Neural crest cell (in vitro differentiated cells): Measurements from ENCODE around the gene ACTL10. TPM values are rescaled to one million over a fixed set of nuclear protein-coding genes. Genes with fewer than 3 reads are reported as not detected.

ENCODE experiments used
- DNase-seq: peaks from one replicate; pipeline ENCODE4 v3.0.0; 2021; ENCODE audit warnings: low read depth, mixed read lengths, low spot score
- H3K27ac Mint-ChIP-seq: one replicate; pipeline ENCODE4 v1.8.0; 2021; ENCODE audit warnings: mild to moderate bottlenecking, mixed read lengths; ENCODE audit not compliant: unreplicated experiment
- H3K27me3 Mint-ChIP-seq: 2 replicates; pipeline ENCODE4 v1.8.0; 2021; ENCODE audit warnings: low read depth, mild to moderate bottlenecking, mixed read lengths
- H3K36me3 Mint-ChIP-seq: 2 replicates; pipeline ENCODE4 v1.8.0; 2021; ENCODE audit warnings: low read depth, mild to moderate bottlenecking, mixed read lengths
- H3K4me1 Mint-ChIP-seq: 2 replicates; pipeline ENCODE4 v1.8.0; 2021; ENCODE audit warnings: mixed read lengths
- H3K4me3 Mint-ChIP-seq: one replicate; pipeline ENCODE4 v1.8.0; 2021; ENCODE audit warnings: mild to moderate bottlenecking, mixed read lengths
- H3K9me3 Mint-ChIP-seq: 2 replicates; pipeline ENCODE4 v1.8.0; 2021; ENCODE audit warnings: mixed read lengths
- CTCF ChIP-seq: fragments of 200-600 bp; sonication (generic); conservative IDR thresholded peaks from 2 replicates; pipeline ENCODE4 v1.5.0; 2021; ENCODE audit warnings: antibody characterized with exemption, mild to moderate bottlenecking
- total RNA-seq: library from RNA; stranded (reverse); gene quantifications from 2 replicates; pipeline ENCODE4 v1.2.1, GENCODE V29; 2021

ACTL10 gene
- total RNA-seq, 1 donor from 2014 or later: 0.75 TPM

GRCh38 chr20:33687993-33688937, 21.5 kb downstream of the ACTL10 start:
- peaks cover 42% of the 10 kb centered on the region for H3K4me1 Mint-ChIP-seq
- H3K27me3 Mint-ChIP-seq: peaks cover 3% of the 10 kb centered on the region
- TF ChIP-seq CTCF: no peak
- no peak overlapping the region for H3K27ac Mint-ChIP-seq
- no peak for DNase-seq
- H3K4me3 Mint-ChIP-seq: peak overlapping the region; percentile 77
- no peaks in the 10 kb centered on the region for H3K9me3 Mint-ChIP-seq
- H3K36me3 Mint-ChIP-seq: no peaks in the 10 kb centered on the region

GRCh38 chr20:33688938-33689424, 22.2 kb downstream of the ACTL10 start:
- Mint-ChIP-seq H3K27ac (no peak overlapping the region), H3K36me3 (no peaks in the 10 kb centered on the region), H3K27me3 (peaks cover 3% of the 10 kb centered on the region), H3K4me1 (peaks cover 45% of the 10 kb centered on the region), H3K9me3 (no peaks in the 10 kb centered on the region), H3K4me3 (no peak overlapping the region)
- no peak for TF ChIP-seq CTCF
- no peak for DNase-seq

GRCh38 chr20:33689493-33689892, 22.8 kb downstream of the ACTL10 start:
- no peaks in the 10 kb centered on the region for H3K36me3 Mint-ChIP-seq
- peaks cover 45% of the 10 kb centered on the region for H3K4me1 Mint-ChIP-seq
- DNase-seq: no peak
- TF ChIP-seq CTCF: no peak
- H3K27ac Mint-ChIP-seq: no peak overlapping the region
- H3K4me3 Mint-ChIP-seq: no peak overlapping the region
- H3K9me3 Mint-ChIP-seq: no peaks in the 10 kb centered on the region
- peaks cover 3% of the 10 kb centered on the region for H3K27me3 Mint-ChIP-seq

- Mint-ChIP-seq H3K27me3 (peaks cover 3% of the 10 kb centered on the region), H3K4me3 (peak overlapping the region; percentile 48), H3K4me1 (peaks cover 45% of the 10 kb centered on the region), H3K27ac (peak overlapping the region; percentile 79), H3K9me3 (no peaks in the 10 kb centered on the region), H3K36me3 (no peaks in the 10 kb centered on the region)
- no peak for DNase-seq
- no peak for TF ChIP-seq CTCF
Observed at GRCh38 chr20:33689973-33690372, 23.2 kb downstream of the ACTL10 start.

- Mint-ChIP-seq H3K4me3 (no peak overlapping the region), H3K27ac (no peak overlapping the region), H3K9me3 (peaks cover under 1% of the 10 kb centered on the region), H3K36me3 (peaks cover 6% of the 10 kb centered on the region), H3K4me1 (peaks cover 33% of the 10 kb centered on the region), H3K27me3 (peaks cover 3% of the 10 kb centered on the region)
- no peak for DNase-seq
- TF ChIP-seq CTCF: no peak
Observed at GRCh38 chr20:33693289-33693688, 26.5 kb downstream of the ACTL10 start.
